Activated B cell treated with CpG ODN at 0.5 μM for 24 hours (primary cell): ENCODE results near the gene SDK2. TPM values are rescaled to one million over a fixed set of nuclear protein-coding genes. Genes with fewer than 3 reads are reported as not detected.

Experiments used
- ATAC-seq: fragments of 200-7000 bp; cut with Tn5 transposase; one replicate; pipeline ENCODE4 v1.10.0; 2021; ENCODE audit warnings: low read depth, mild to moderate bottlenecking, moderate library complexity
- CTCF ChIA-PET: fragments of 350-600 bp; sonication (Branson Sonifier 250); formaldehyde crosslinking; loops from one replicate; lab custom pipeline; 2021; ENCODE audit warnings: antibody characterized with exemption; lab: Charles Lee
- POLR2A ChIA-PET: fragments of 350-600 bp; sonication (Branson Sonifier 250); formaldehyde crosslinking; loops from one replicate; lab custom pipeline; 2021; ENCODE audit warnings: antibody characterized with exemption; lab: Charles Lee
- DNase-seq: peaks from one replicate; pipeline ENCODE4 v3.0.0; 2022
- H3K27ac Mint-ChIP-seq: one replicate; pipeline ENCODE4 v1.8.0; 2020; ENCODE audit warnings: mixed read lengths
- H3K27me3 Mint-ChIP-seq: one replicate; pipeline ENCODE4 v1.8.0; 2021; ENCODE audit warnings: mixed read lengths
- H3K36me3 Mint-ChIP-seq: one replicate; pipeline ENCODE4 v1.8.0; 2021; ENCODE audit warnings: low read depth, mixed read lengths
- H3K4me1 Mint-ChIP-seq: one replicate; pipeline ENCODE4 v1.8.0; 2021; ENCODE audit warnings: mixed read lengths
- H3K4me3 Mint-ChIP-seq: one replicate; pipeline ENCODE4 v1.8.0; 2020; ENCODE audit warnings: mild to moderate bottlenecking, mixed read lengths
- H3K9me3 Mint-ChIP-seq: one replicate; pipeline ENCODE4 v1.8.0; 2020; ENCODE audit warnings: mixed read lengths
- CTCF ChIP-seq: fragments of 200-600 bp; IDR thresholded peaks from one replicate; pipeline ENCODE4 v1.8.0; 2022; ENCODE audit warnings: antibody characterized with exemption, mild to moderate bottlenecking
- intact Hi-C: fragments of 100-400 bp; cut with micrococcal nuclease; formaldehyde crosslinking; loops from one replicate; pipeline ENCODE4 v1.15.1; 2024
- total RNA-seq: library from RNA; stranded (reverse); gene quantifications from 2 replicates; pipeline ENCODE4 v1.2.3, GENCODE V29; 2022

Gene SDK2
- total RNA-seq, 1 donor from 2014 or later, result 2.5 TPM

GRCh38 chr17:73404246-73404645, 240.0 kb downstream of the SDK2 start:
- no peak for TF ChIP-seq CTCF
- Mint-ChIP-seq H3K9me3 (no peaks in the 10 kb centered on the region), H3K27ac (no peak overlapping the region), H3K27me3 (no peaks in the 10 kb centered on the region), H3K4me1 (peaks cover 1% of the 10 kb centered on the region), H3K4me3 (no peak overlapping the region), H3K36me3 (peaks cover 30% of the 10 kb centered on the region)
- intact Hi-C loops, result no loop called here
- ChIA-PET POLR2A (no interaction called here), CTCF (interaction anchor here (0.9 kb wide), 1 partner anchor 34 kb away, joined by 3 read pairs; no protein-coding TSS in a partner anchor)
- ATAC-seq (no peak), DNase-seq (no peak)

- Mint-ChIP-seq H3K27me3 (no peaks in the 10 kb centered on the region), H3K27ac (no peak overlapping the region), H3K4me3 (no peak overlapping the region), H3K36me3 (peaks cover 34% of the 10 kb centered on the region), H3K4me1 (peaks cover 1% of the 10 kb centered on the region), H3K9me3 (no peaks in the 10 kb centered on the region)
- intact Hi-C loops, result no loop called here
- ChIA-PET POLR2A (no interaction called here), CTCF (no interaction called here)
- ATAC-seq (no peak), DNase-seq (no peak)
- TF ChIP-seq CTCF, result no peak
Observed at GRCh38 chr17:73402466-73402865, 241.8 kb downstream of the SDK2 start.

- no peaks in the 10 kb centered on the region for H3K9me3 Mint-ChIP-seq
- TF ChIP-seq CTCF, result no peak
- peaks cover 1% of the 10 kb centered on the region for H3K4me1 Mint-ChIP-seq
- DNase-seq (no peak), ATAC-seq (no peak)
- H3K4me3 Mint-ChIP-seq, result no peak overlapping the region
- CTCF ChIA-PET, result no interaction called here
- peaks cover 38% of the 10 kb centered on the region for H3K36me3 Mint-ChIP-seq
- H3K27ac Mint-ChIP-seq, result no peak overlapping the region
- POLR2A ChIA-PET, result no interaction called here
- H3K27me3 Mint-ChIP-seq, result no peaks in the 10 kb centered on the region
- intact Hi-C loops, result no loop called here
Observed at GRCh38 chr17:73401911-73402310, 242.3 kb downstream of the SDK2 start.

- DNase-seq (no peak), ATAC-seq (no peak)
- ChIA-PET POLR2A (no interaction called here), CTCF (no interaction called here)
- Mint-ChIP-seq H3K4me3 (no peak overlapping the region), H3K27me3 (no peaks in the 10 kb centered on the region), H3K27ac (no peak overlapping the region), H3K4me1 (peaks cover 1% of the 10 kb centered on the region), H3K36me3 (peaks cover 43% of the 10 kb centered on the region), H3K9me3 (no peaks in the 10 kb centered on the region)
- intact Hi-C loops, result no loop called here
- TF ChIP-seq CTCF, result no peak
Observed at GRCh38 chr17:73400915-73401545, 243.2 kb downstream of the SDK2 start.

- CTCF ChIA-PET, result no interaction called here
- Mint-ChIP-seq H3K9me3 (no peaks in the 10 kb centered on the region), H3K4me3 (no peak overlapping the region), H3K27ac (no peak overlapping the region), H3K27me3 (no peaks in the 10 kb centered on the region), H3K36me3 (peaks cover 50% of the 10 kb centered on the region), H3K4me1 (peaks cover 1% of the 10 kb centered on the region)
- ATAC-seq (no peak), DNase-seq (no peak)
- intact Hi-C loops, result no loop called here
- TF ChIP-seq CTCF, result no peak
- POLR2A ChIA-PET, result no interaction called here
Observed at GRCh38 chr17:73399056-73399455, 245.2 kb downstream of the SDK2 start.
